Mucosa of stomach (tissue), 1 donor: ENCODE results near the gene RIPPLY3.
"Not testable (repeated sequence)": the region's sequence is repeated elsewhere in the genome, so short reads cannot be mapped to it uniquely, and the experiment has no call there.

ENCODE experiments used
- H3K27me3 ChIP-seq: one replicate; pipeline ENCODE4 v1.7.0; 2013; ENCODE audit warnings: mild to moderate bottlenecking, low read length; ENCODE audit not compliant: control insufficient read depth, insufficient read depth
- H3K36me3 ChIP-seq: one replicate; pipeline ENCODE4 v1.7.0; 2013; ENCODE audit warnings: low read length; ENCODE audit not compliant: control insufficient read depth, insufficient read depth
- H3K4me1 ChIP-seq: one replicate; pipeline ENCODE4 v1.7.0; 2013; ENCODE audit warnings: mild to moderate bottlenecking, low read length; ENCODE audit not compliant: control insufficient read depth, insufficient read depth
- H3K4me3 ChIP-seq: one replicate; pipeline ENCODE4 v1.7.0; 2013; ENCODE audit warnings: low read length
- H3K9ac ChIP-seq: one replicate; pipeline ENCODE4 v1.7.0; 2013; ENCODE audit warnings: mild to moderate bottlenecking, low read length, moderate library complexity
- H3K9me3 ChIP-seq: one replicate; pipeline ENCODE4 v1.7.0; 2013; ENCODE audit warnings: mild to moderate bottlenecking, low read length, moderate library complexity; ENCODE audit not compliant: control insufficient read depth
- donor health status: Pancreatic carcinoma.

The RIPPLY3 gene

GRCh38 chr21:37005548-37006485 lies 685 bp upstream of the RIPPLY3 start:
- H3K9ac ChIP-seq, result no peak overlapping the region
- peaks cover 11% of the 10 kb centered on the region for H3K4me1 ChIP-seq
- H3K36me3 ChIP-seq, result no peaks in the 10 kb centered on the region
- H3K4me3 ChIP-seq, result no peak overlapping the region
- H3K27me3 ChIP-seq, result peaks cover 45% of the 10 kb centered on the region
- no peaks in the 10 kb centered on the region for H3K9me3 ChIP-seq

GRCh38 chr21:37008724-37009123 lies 2.2 kb downstream of the RIPPLY3 start:
- Histone ChIP-seq H3K9me3 (no peaks in the 10 kb centered on the region), H3K9ac (no peak overlapping the region), H3K36me3 (no peaks in the 10 kb centered on the region), H3K4me3 (no peak overlapping the region), H3K27me3 (peaks cover 45% of the 10 kb centered on the region), H3K4me1 (peaks cover 11% of the 10 kb centered on the region)

GRCh38 chr21:37009740-37010341 lies 3.3 kb downstream of the RIPPLY3 start:
- Histone ChIP-seq H3K4me3 (no peak overlapping the region), H3K36me3 (no peaks in the 10 kb centered on the region), H3K27me3 (peaks cover 45% of the 10 kb centered on the region), H3K9me3 (no peaks in the 10 kb centered on the region), H3K4me1 (peaks cover 11% of the 10 kb centered on the region), H3K9ac (peak overlapping the region; percentile 60)

- H3K4me3 ChIP-seq, result no peak overlapping the region
- no peaks in the 10 kb centered on the region for H3K9me3 ChIP-seq
- peaks cover 13% of the 10 kb centered on the region for H3K4me1 ChIP-seq
- no peak overlapping the region for H3K9ac ChIP-seq
- H3K27me3 ChIP-seq, result no peaks in the 10 kb centered on the region
- H3K36me3 ChIP-seq, result no peaks in the 10 kb centered on the region
These were observed 11.6 kb downstream of the RIPPLY3 start for GRCh38 chr21:37017951-37018679.

GRCh38 chr21:37026499-37026898 lies 20.0 kb downstream of the RIPPLY3 start:
- H3K9me3 ChIP-seq, result no peaks in the 10 kb centered on the region
- H3K36me3 ChIP-seq, result no peaks in the 10 kb centered on the region
- H3K4me1 ChIP-seq, result no peaks in the 10 kb centered on the region
- no peak overlapping the region for H3K4me3 ChIP-seq
- H3K27me3 ChIP-seq, result no peaks in the 10 kb centered on the region
- H3K9ac ChIP-seq, result no peak overlapping the region

GRCh38 chr21:37028570-37028969 lies 22.1 kb downstream of the RIPPLY3 start:
- H3K27me3 ChIP-seq, result no peaks in the 10 kb centered on the region
- no peaks in the 10 kb centered on the region for H3K9me3 ChIP-seq

GRCh38 chr21:37030864-37031263 lies 24.4 kb downstream of the RIPPLY3 start:
- H3K4me3 ChIP-seq, result no peak overlapping the region
- H3K27me3 ChIP-seq, result no peaks in the 10 kb centered on the region
- H3K9me3 ChIP-seq, result no peaks in the 10 kb centered on the region
- H3K4me1 ChIP-seq, result no peaks in the 10 kb centered on the region
- no peaks in the 10 kb centered on the region for H3K36me3 ChIP-seq
- H3K9ac ChIP-seq, result no peak overlapping the region

More at GRCh38 chr21:37028570-37028969, 22.1 kb downstream of the RIPPLY3 start:
- Histone ChIP-seq H3K4me1 (no peaks in the 10 kb centered on the region), H3K4me3 (no peak overlapping the region), H3K9ac (no peak overlapping the region), H3K36me3 (no peaks in the 10 kb centered on the region)

- Histone ChIP-seq H3K4me1 (no peaks in the 10 kb centered on the region), H3K36me3 (no peaks in the 10 kb centered on the region), H3K9me3 (no peaks in the 10 kb centered on the region), H3K9ac (no peak overlapping the region), H3K27me3 (no peaks in the 10 kb centered on the region), H3K4me3 (no peak overlapping the region)
These were observed 25.8 kb downstream of the RIPPLY3 start for GRCh38 chr21:37032293-37032692.

GRCh38 chr21:37032877-37033471 lies 26.5 kb downstream of the RIPPLY3 start:
- Histone ChIP-seq H3K4me1 (no peaks in the 10 kb centered on the region), H3K36me3 (no peaks in the 10 kb centered on the region), H3K9me3 (no peaks in the 10 kb centered on the region), H3K4me3 (no peak overlapping the region), H3K27me3 (no peaks in the 10 kb centered on the region), H3K9ac (no peak overlapping the region)

GRCh38 chr21:37034394-37034793 lies 27.9 kb downstream of the RIPPLY3 start:
- H3K4me3 ChIP-seq, H3K9me3 ChIP-seq, H3K27me3 ChIP-seq, H3K36me3 ChIP-seq, H3K4me1 ChIP-seq, H3K9ac ChIP-seq: not testable (repeated sequence)

GRCh38 chr21:37036177-37036576 lies 29.7 kb downstream of the RIPPLY3 start:
- Histone ChIP-seq H3K27me3 (no peaks in the 10 kb centered on the region), H3K9me3 (no peaks in the 10 kb centered on the region), H3K4me1 (no peaks in the 10 kb centered on the region), H3K4me3 (no peak overlapping the region), H3K9ac (no peak overlapping the region), H3K36me3 (no peaks in the 10 kb centered on the region)
